Measurements from ENCODE around the gene PIK3CA. TPM values are rescaled to one million over a fixed set of nuclear protein-coding genes. Genes with fewer than 3 reads are reported as not detected.

PIK3CA gene
- total and polyA plus RNA-seq, 10 of the 15 experiments (the other 5 are each of a cell fraction or from before 2014, with no cell fraction given): 3.0 to 18.6 (median 9.0) TPM

GRCh38 chr3:179260949-179261765, 113.0 kb downstream of the PIK3CA start (continued):
- peak; percentile 38; the same call in 1 of the 2 replicates for TF ChIP-seq ZBTB40 (IDR thresholded peaks at IDR 0.05; ENCODE audit: borderline replicate concordance)
- no peak for TF ChIP-seq HDAC2 (IDR thresholded peaks at IDR 0.05)
- peak; percentile 84 for TF ChIP-seq POLR2A (IDR thresholded peaks at IDR 0.05; ENCODE audit: low read depth, low read length)
- peak; percentile 53; the same call in 1 of the 2 replicates for TF ChIP-seq RB1 (IDR thresholded peaks at IDR 0.05; ENCODE audit: borderline replicate concordance)

DNA sequence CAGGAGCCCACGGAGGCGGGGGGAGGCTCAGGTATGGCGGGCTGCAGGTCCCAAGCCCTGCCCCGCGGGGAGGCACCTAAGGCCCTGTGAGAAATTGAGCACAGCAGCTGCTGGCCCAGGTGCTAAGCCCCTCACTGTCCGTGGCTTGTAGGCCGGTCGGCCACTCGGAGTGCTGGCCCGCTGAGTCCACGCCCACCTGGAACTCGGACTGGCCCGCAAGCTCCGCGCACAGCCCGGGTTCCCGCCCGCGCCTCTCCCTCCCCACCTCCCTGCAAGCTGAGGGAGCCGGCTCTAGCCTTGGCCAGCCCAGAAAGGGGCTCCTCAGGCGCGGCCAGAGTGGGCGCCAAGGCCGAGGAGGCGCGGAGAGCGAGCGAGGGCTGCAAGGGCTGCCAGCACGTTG, 115.0 kb downstream of the PIK3CA start:
- no peaks in the 10 kb centered on the region for H3K36me3 ChIP-seq (ENCODE audit: control insufficient read depth in 2 of 2, insufficient read depth in 2 of 2, low read length in 1 of 2)
- H3K9me3 ChIP-seq (replicated peaks; ENCODE audit: control insufficient read depth, insufficient read depth, low read length): no peaks in the 10 kb centered on the region; the same call in 2 of the 3 replicates
- no peaks in the 10 kb centered on the region for H4K20me1 ChIP-seq (ENCODE audit: control insufficient read depth, insufficient read depth)
- DNase-seq (ENCODE audit: low read depth, low spot score) (no peak), FAIRE-seq (no peak), ATAC-seq (no peak)
- no peaks in the 10 kb centered on the region for H3K27me3 ChIP-seq (replicated peaks in 1 of 2; ENCODE audit: control insufficient read depth in 2 of 2, insufficient read depth in 2 of 2, low read length in 1 of 2)
- no peak overlapping the region for H2AFZ ChIP-seq (ENCODE audit: control insufficient read depth, low read depth, low read length)
- CTCF ChIA-PET: interaction anchor here (1.8 kb wide), 1 partner anchor 217 kb away, joined by 5 read pairs; no protein-coding TSS in a partner anchor
- BruUV-seq (replicated peaks): no TSS peak
- no peak overlapping the region for H3K4me3 ChIP-seq
- H3K4me2 ChIP-seq (ENCODE audit: control insufficient read depth, insufficient read depth): no peak overlapping the region
- intact Hi-C loops (cut with micrococcal nuclease; ENCODE audit: unreplicated experiment): loop anchor here (5.0 kb wide), 2 partner anchors 54 to 116 kb away; partner anchors contain the start of gene PIK3CA
- 98% methylated on average over 28 of the region's 29 CpGs for WGBS (ENCODE audit: insufficient coverage, insufficient replicate concordance, low lambda C conversion rate, missing lambda C conversion rate)
- SMC1A ChIA-PET (ENCODE audit: uncharacterized antibody, unreplicated experiment): interaction anchor here (1.2 to 1.9 kb wide), 4 partner anchors 21 to 58 kb away, joined by 5 to 8 read pairs (median 5); no protein-coding TSS in a partner anchor
- POLR2A ChIA-PET: no interaction called here
- RAD21 ChIA-PET (ENCODE audit: unreplicated experiment): interaction anchor here (1.2 kb wide), 1 partner anchor 217 kb away, joined by 3 read pairs; no protein-coding TSS in a partner anchor
- no peaks in the 10 kb centered on the region for H3K79me2 ChIP-seq (ENCODE audit: control insufficient read depth, insufficient read depth, low read length)
- peaks cover 10% of the 10 kb centered on the region; the same call in 1 of the 2 replicates for H3K4me1 ChIP-seq (ENCODE audit: control insufficient read depth, insufficient read depth, low read length)
- H3K9ac ChIP-seq (ENCODE audit: control insufficient read depth, insufficient read depth, low read length): no peak overlapping the region
- no peak overlapping the region for H3K27ac ChIP-seq (ENCODE audit: control insufficient read depth, insufficient read depth)
- in situ Hi-C loops (cut with MboI): no loop called here
- TF ChIP-seq, protein P1, sequence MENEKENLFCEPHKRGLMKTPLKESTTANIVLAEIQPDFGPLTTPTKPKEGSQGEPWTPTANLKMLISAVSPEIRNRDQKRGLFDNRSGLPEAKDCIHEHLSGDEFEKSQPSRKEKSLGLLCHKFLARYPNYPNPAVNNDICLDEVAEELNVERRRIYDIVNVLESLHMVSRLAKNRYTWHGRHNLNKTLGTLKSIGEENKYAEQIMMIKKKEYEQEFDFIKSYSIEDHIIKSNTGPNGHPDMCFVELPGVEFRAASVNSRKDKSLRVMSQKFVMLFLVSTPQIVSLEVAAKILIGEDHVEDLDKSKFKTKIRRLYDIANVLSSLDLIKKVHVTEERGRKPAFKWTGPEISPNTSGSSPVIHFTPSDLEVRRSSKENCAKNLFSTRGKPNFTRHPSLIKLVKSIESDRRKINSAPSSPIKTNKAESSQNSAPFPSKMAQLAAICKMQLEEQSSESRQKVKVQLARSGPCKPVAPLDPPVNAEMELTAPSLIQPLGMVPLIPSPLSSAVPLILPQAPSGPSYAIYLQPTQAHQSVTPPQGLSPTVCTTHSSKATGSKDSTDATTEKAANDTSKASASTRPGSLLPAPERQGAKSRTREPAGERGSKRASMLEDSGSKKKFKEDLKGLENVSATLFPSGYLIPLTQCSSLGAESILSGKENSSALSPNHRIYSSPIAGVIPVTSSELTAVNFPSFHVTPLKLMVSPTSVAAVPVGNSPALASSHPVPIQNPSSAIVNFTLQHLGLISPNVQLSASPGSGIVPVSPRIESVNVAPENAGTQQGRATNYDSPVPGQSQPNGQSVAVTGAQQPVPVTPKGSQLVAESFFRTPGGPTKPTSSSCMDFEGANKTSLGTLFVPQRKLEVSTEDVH (IDR thresholded peaks at IDR 0.05; ENCODE audit: low read depth, partially characterized antibody): no peak
- TF ChIP-seq, protein P2, sequence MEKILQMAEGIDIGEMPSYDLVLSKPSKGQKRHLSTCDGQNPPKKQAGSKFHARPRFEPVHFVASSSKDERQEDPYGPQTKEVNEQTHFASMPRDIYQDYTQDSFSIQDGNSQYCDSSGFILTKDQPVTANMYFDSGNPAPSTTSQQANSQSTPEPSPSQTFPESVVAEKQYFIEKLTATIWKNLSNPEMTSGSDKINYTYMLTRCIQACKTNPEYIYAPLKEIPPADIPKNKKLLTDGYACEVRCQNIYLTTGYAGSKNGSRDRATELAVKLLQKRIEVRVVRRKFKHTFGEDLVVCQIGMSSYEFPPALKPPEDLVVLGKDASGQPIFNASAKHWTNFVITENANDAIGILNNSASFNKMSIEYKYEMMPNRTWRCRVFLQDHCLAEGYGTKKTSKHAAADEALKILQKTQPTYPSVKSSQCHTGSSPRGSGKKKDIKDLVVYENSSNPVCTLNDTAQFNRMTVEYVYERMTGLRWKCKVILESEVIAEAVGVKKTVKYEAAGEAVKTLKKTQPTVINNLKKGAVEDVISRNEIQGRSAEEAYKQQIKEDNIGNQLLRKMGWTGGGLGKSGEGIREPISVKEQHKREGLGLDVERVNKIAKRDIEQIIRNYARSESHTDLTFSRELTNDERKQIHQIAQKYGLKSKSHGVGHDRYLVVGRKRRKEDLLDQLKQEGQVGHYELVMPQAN (conservative IDR thresholded peaks at IDR 0.05): no peak
- TF ChIP-seq USF2 (IDR thresholded peaks at IDR 0.05; ENCODE audit: borderline replicate concordance, low read depth, low read length): no peak
- TF ChIP-seq RELA (IDR thresholded peaks at IDR 0.05; ENCODE audit: borderline replicate concordance, partially characterized antibody): no peak
- TF ChIP-seq ZZZ3 (IDR thresholded peaks at IDR 0.05; ENCODE audit: control insufficient read depth, insufficient read length, low read depth): no peak
- TF ChIP-seq FOS (IDR thresholded peaks at IDR 0.05; ENCODE audit: borderline replicate concordance, extremely low read depth, insufficient read length): no peak

Measured in GM12878 (cell line).